GM23338 (cell line): ENCODE data around the gene SLC2A5. TPM values are rescaled to one million over a fixed set of nuclear protein-coding genes. Genes with fewer than 3 reads are reported as not detected.

Source experiments
- ATAC-seq: fragments of 200-7000 bp; cut with Tn5 transposase; 3 replicates; pipeline ENCODE4 v1.9.1; 2020
- DNase-seq: peaks from one replicate; pipeline ENCODE4 v3.0.0-alpha.2; 2015; ENCODE audit warnings: low spot score
- H2AFZ ChIP-seq: fragments of 200-600 bp; sonication (generic); 2 replicates; pipeline ENCODE4 v1.8.0; 2016; ENCODE audit warnings: antibody characterized with exemption, mild to moderate bottlenecking, moderate library complexity
- H3F3A ChIP-seq: fragments of 200-600 bp; sonication (generic); replicated peaks from 2 replicates; pipeline ENCODE4 v1.8.0; 2017; ENCODE audit warnings: antibody characterized with exemption, mixed run types, low read depth
- H3K27ac ChIP-seq: fragments of 200-600 bp; sonication (generic); 2 replicates; pipeline ENCODE4 v1.6.1; 2016; ENCODE audit warnings: low read depth
- H3K27me3 ChIP-seq: fragments of 200-600 bp; sonication (generic); 2 replicates; pipeline ENCODE4 v1.8.0; 2016; ENCODE audit warnings: mild to moderate bottlenecking, mixed run types, moderate library complexity; ENCODE audit not compliant: insufficient read depth
- H3K36me3 ChIP-seq: fragments of 200-600 bp; sonication (generic); 2 replicates; pipeline ENCODE4 v1.8.0; 2016; ENCODE audit warnings: mild to moderate bottlenecking; ENCODE audit not compliant: insufficient read depth
- H3K4me1 ChIP-seq: fragments of 200-600 bp; sonication (generic); 2 replicates; pipeline ENCODE4 v1.8.0; 2016; ENCODE audit warnings: mild to moderate bottlenecking, moderate library complexity; ENCODE audit not compliant: insufficient read depth
- H3K4me2 ChIP-seq: fragments of 200-600 bp; sonication (generic); 2 replicates; pipeline ENCODE4 v1.7.1; 2017; ENCODE audit warnings: mixed run types
- H3K4me3 ChIP-seq: fragments of 200-600 bp; sonication (generic); 2 replicates; pipeline ENCODE4 v1.6.1; 2016; ENCODE audit warnings: mixed run types
- H3K79me2 ChIP-seq: fragments of 200-600 bp; sonication (generic); replicated peaks from 2 replicates; pipeline ENCODE4 v1.8.0; 2017; ENCODE audit warnings: mild to moderate bottlenecking; ENCODE audit not compliant: insufficient read depth
- H3K9me2 ChIP-seq: fragments of 200-600 bp; sonication (generic); 2 replicates; pipeline ENCODE4 v1.8.0; 2017; ENCODE audit not compliant: insufficient read depth
- H4K20me1 ChIP-seq: fragments of 200-600 bp; sonication (generic); replicated peaks from 2 replicates; pipeline ENCODE4 v1.8.0; 2017; ENCODE audit warnings: mild to moderate bottlenecking; ENCODE audit not compliant: insufficient read depth
- H3K27ac Mint-ChIP-seq: 2 replicates; pipeline ENCODE4 v1.8.0; 2020; ENCODE audit warnings: inconsistent platforms, mild to moderate bottlenecking, moderate library complexity, mixed read lengths
- H3K27me3 Mint-ChIP-seq: 3 replicates; pipeline ENCODE4 v1.8.0; 2022; ENCODE audit warnings: low read depth, mild to moderate bottlenecking, moderate library complexity, mixed read lengths, inconsistent platforms; ENCODE audit not compliant: insufficient read depth, poor library complexity
- H3K36me3 Mint-ChIP-seq: 3 replicates; pipeline ENCODE4 v1.8.0; 2021; ENCODE audit warnings: low read depth, mild to moderate bottlenecking, inconsistent platforms, moderate library complexity, mixed read lengths
- H3K4me1 Mint-ChIP-seq: 3 replicates; pipeline ENCODE4 v1.8.0; 2020; ENCODE audit warnings: mild to moderate bottlenecking, inconsistent platforms, mixed read lengths
- H3K4me3 Mint-ChIP-seq: 3 replicates; pipeline ENCODE4 v1.8.0; 2021; ENCODE audit warnings: moderate library complexity, mild to moderate bottlenecking, inconsistent platforms, mixed read lengths
- H3K9me3 Mint-ChIP-seq: 3 replicates; pipeline ENCODE4 v1.8.0; 2020; ENCODE audit warnings: moderate library complexity, mild to moderate bottlenecking, inconsistent platforms, mixed read lengths
- CREB1 ChIP-seq: fragments of 250-450 bp; sonication (Bioruptor Pico); IDR thresholded peaks from 2 replicates; pipeline ENCODE4 v1.5.0; 2020; ENCODE audit warnings: low read depth, mild to moderate bottlenecking, moderate library complexity
- EZH2 ChIP-seq: fragments of 200-600 bp; sonication (generic); IDR thresholded peaks from one replicate; pipeline ENCODE4 v1.8.0; 2017; ENCODE audit warnings: antibody characterized with exemption, mild to moderate bottlenecking, low read depth; ENCODE audit not compliant: unreplicated experiment
- EZH2phosphoT487 ChIP-seq: fragments of 200-600 bp; sonication (generic); IDR thresholded peaks from one replicate; pipeline ENCODE4 v1.8.1; 2018; ENCODE audit warnings: antibody characterized with exemption; ENCODE audit not compliant: unreplicated experiment
- JUNB ChIP-seq: IDR thresholded peaks from one replicate; pipeline ENCODE4 v1.6.1; 2016; ENCODE audit warnings: antibody characterized with exemption; ENCODE audit not compliant: unreplicated experiment
- NANOG ChIP-seq: IDR thresholded peaks from 2 replicates; pipeline ENCODE4 v1.6.1; 2016; ENCODE audit warnings: antibody characterized with exemption, borderline replicate concordance
- POLR2AphosphoS5 ChIP-seq: IDR thresholded peaks from 2 replicates; pipeline ENCODE4 v1.6.1; 2016; ENCODE audit warnings: antibody characterized with exemption, low read depth
- STAT1 ChIP-seq: IDR thresholded peaks from one replicate; pipeline ENCODE4 v1.6.1; 2016; ENCODE audit warnings: antibody characterized with exemption; ENCODE audit not compliant: unreplicated experiment
- ZNF114 ChIP-seq: fragments of 250-450 bp; sonication (Bioruptor Pico); IDR thresholded peaks from 2 replicates; pipeline ENCODE4 v1.5.0; 2020; ENCODE audit warnings: mild to moderate bottlenecking, moderate library complexity
- ZNF331 ChIP-seq: fragments of 250-450 bp; sonication (Bioruptor Pico); IDR thresholded peaks from 2 replicates; pipeline ENCODE4 v1.5.0; 2020; ENCODE audit warnings: low read depth, mild to moderate bottlenecking, moderate library complexity
- polyA plus RNA-seq: library from polyadenylated mRNA; unstranded; fragments of >200 nt; fragmentation: Nextera tagmentation; extraction: Ambion mirVana; gene quantifications from 2 replicates; pipeline ENCODE4 v1.2.1, GENCODE V29; 2016
- total RNA-seq: library from RNA; depleted of rRNA; stranded (reverse); fragments of >200 nt; shearing (Covaris generic); gene quantifications from 2 replicates; pipeline ENCODE4 v1.2.3, GENCODE V29; 2014
- TF ChIP-seq, protein P1 (sequence below): fragments of 250-450 bp; sonication (Bioruptor Pico); IDR thresholded peaks from 2 replicates; pipeline ENCODE4 v1.5.0; 2020; ENCODE audit warnings: mild to moderate bottlenecking, moderate library complexity
- TF ChIP-seq, protein P2 (sequence below), 2 experiments: fragments of 200-600 bp in 1 of 2; sonication (generic) in 1 of 2; conservative IDR thresholded peaks; 2 replicates each; pipeline versions ENCODE4 v1.5.1 to v1.6.1; 2016 to 2017; ENCODE audit warnings: antibody characterized with exemption in 2 of 2, low read depth in 2 of 2, mild to moderate bottlenecking in 2 of 2, moderate library complexity in 1 of 2
- TF ChIP-seq, protein P3 (sequence below): IDR thresholded peaks from 2 replicates; pipeline ENCODE4 v1.6.1; 2016; ENCODE audit warnings: antibody characterized with exemption
- TF ChIP-seq, protein P4 (sequence below): IDR thresholded peaks from one replicate; pipeline ENCODE4 v1.6.1; 2018; ENCODE audit warnings: antibody characterized with exemption; ENCODE audit not compliant: unreplicated experiment

The SLC2A5 gene
- total and polyA plus RNA-seq, 2 experiments from 2014 or later = 0.03 TPM; not detected in 1

DNA sequence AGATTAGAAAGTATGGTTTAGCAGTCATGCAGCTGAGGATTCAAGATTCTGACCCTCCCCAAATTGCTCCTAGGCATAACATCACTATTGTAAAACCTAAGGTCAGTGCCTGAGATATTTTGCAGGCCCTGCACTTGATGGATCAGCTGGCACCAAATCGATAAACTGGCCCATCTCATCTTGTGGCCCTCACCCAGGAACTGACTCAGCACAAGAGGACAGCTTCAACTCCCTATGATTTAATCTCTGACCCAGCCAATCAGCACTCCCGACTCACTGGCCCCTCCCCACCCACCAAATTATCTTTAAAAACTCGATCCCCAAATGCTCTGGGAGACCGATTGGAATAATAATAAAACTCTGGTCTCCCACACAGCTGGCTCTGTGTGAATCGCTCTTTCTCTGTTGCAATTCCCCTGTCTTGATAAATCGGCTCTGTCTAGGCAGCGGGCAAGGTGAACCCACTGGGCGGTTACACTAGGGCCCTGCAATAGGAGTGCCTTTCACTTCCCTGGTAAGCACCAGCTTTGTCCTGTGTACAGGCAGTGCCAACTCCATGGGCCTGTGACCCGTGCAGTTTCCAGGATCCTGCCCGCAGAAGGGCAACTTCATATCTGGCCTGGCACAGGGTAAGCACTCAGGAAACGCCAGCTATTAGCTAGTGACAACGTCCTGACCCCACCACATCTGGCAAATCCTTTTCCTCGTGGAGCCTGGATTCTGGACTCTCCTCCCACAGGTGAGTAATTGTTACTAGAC lies 28.7 kb upstream of the SLC2A5 start:
- H3F3A ChIP-seq = no peaks in the 10 kb centered on the region
- H3K27ac Mint-ChIP-seq = no peak overlapping the region
- TF ChIP-seq, protein P1, sequence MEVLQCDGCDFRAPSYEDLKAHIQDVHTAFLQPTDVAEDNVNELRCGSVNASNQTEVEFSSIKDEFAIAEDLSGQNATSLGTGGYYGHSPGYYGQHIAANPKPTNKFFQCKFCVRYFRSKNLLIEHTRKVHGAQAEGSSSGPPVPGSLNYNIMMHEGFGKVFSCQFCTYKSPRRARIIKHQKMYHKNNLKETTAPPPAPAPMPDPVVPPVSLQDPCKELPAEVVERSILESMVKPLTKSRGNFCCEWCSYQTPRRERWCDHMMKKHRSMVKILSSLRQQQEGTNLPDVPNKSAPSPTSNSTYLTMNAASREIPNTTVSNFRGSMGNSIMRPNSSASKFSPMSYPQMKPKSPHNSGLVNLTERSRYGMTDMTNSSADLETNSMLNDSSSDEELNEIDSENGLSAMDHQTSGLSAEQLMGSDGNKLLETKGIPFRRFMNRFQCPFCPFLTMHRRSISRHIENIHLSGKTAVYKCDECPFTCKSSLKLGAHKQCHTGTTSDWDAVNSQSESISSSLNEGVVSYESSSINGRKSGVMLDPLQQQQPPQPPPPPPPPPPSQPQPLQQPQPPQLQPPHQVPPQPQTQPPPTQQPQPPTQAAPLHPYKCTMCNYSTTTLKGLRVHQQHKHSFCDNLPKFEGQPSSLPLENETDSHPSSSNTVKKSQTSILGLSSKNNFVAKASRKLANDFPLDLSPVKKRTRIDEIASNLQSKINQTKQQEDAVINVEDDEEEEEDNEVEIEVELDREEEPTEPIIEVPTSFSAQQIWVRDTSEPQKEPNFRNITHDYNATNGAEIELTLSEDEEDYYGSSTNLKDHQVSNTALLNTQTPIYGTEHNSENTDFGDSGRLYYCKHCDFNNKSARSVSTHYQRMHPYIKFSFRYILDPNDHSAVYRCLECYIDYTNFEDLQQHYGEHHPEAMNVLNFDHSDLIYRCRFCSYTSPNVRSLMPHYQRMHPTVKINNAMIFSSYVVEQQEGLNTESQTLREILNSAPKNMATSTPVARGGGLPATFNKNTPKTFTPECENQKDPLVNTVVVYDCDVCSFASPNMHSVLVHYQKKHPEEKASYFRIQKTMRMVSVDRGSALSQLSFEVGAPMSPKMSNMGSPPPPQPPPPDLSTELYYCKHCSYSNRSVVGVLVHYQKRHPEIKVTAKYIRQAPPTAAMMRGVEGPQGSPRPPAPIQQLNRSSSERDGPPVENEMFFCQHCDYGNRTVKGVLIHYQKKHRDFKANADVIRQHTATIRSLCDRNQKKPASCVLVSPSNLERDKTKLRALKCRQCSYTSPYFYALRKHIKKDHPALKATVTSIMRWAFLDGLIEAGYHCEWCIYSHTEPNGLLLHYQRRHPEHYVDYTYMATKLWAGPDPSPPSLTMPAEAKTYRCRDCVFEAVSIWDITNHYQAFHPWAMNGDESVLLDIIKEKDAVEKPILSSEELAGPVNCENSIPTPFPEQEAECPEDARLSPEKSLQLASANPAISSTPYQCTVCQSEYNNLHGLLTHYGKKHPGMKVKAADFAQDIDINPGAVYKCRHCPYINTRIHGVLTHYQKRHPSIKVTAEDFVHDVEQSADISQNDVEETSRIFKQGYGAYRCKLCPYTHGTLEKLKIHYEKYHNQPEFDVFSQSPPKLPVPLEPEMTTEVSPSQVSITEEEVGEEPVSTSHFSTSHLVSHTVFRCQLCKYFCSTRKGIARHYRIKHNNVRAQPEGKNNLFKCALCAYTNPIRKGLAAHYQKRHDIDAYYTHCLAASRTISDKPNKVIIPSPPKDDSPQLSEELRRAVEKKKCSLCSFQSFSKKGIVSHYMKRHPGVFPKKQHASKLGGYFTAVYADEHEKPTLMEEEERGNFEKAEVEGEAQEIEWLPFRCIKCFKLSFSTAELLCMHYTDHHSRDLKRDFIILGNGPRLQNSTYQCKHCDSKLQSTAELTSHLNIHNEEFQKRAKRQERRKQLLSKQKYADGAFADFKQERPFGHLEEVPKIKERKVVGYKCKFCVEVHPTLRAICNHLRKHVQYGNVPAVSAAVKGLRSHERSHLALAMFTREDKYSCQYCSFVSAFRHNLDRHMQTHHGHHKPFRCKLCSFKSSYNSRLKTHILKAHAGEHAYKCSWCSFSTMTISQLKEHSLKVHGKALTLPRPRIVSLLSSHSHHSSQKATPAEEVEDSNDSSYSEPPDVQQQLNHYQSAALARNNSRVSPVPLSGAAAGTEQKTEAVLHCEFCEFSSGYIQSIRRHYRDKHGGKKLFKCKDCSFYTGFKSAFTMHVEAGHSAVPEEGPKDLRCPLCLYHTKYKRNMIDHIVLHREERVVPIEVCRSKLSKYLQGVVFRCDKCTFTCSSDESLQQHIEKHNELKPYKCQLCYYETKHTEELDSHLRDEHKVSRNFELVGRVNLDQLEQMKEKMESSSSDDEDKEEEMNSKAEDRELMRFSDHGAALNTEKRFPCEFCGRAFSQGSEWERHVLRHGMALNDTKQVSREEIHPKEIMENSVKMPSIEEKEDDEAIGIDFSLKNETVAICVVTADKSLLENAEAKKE = no peak
- TF ChIP-seq CREB1 (CRISPR knock-in tag) (no peak), EZH2phosphoT487 (no peak), NANOG (no peak), ZNF331 (CRISPR knock-in tag) (no peak), ZNF114 (no peak), JUNB (no peak), STAT1 (no peak), EZH2 (no peak), POLR2AphosphoS5 (no peak)
- TF ChIP-seq, protein P2, sequence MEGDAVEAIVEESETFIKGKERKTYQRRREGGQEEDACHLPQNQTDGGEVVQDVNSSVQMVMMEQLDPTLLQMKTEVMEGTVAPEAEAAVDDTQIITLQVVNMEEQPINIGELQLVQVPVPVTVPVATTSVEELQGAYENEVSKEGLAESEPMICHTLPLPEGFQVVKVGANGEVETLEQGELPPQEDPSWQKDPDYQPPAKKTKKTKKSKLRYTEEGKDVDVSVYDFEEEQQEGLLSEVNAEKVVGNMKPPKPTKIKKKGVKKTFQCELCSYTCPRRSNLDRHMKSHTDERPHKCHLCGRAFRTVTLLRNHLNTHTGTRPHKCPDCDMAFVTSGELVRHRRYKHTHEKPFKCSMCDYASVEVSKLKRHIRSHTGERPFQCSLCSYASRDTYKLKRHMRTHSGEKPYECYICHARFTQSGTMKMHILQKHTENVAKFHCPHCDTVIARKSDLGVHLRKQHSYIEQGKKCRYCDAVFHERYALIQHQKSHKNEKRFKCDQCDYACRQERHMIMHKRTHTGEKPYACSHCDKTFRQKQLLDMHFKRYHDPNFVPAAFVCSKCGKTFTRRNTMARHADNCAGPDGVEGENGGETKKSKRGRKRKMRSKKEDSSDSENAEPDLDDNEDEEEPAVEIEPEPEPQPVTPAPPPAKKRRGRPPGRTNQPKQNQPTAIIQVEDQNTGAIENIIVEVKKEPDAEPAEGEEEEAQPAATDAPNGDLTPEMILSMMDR (conservative IDR thresholded peaks at IDR 0.05; ENCODE audit: low read depth in 2 of 2) = no peak
- TF ChIP-seq, protein P3, sequence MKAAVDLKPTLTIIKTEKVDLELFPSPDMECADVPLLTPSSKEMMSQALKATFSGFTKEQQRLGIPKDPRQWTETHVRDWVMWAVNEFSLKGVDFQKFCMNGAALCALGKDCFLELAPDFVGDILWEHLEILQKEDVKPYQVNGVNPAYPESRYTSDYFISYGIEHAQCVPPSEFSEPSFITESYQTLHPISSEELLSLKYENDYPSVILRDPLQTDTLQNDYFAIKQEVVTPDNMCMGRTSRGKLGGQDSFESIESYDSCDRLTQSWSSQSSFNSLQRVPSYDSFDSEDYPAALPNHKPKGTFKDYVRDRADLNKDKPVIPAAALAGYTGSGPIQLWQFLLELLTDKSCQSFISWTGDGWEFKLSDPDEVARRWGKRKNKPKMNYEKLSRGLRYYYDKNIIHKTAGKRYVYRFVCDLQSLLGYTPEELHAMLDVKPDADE = no peak
- TF ChIP-seq, protein P4, sequence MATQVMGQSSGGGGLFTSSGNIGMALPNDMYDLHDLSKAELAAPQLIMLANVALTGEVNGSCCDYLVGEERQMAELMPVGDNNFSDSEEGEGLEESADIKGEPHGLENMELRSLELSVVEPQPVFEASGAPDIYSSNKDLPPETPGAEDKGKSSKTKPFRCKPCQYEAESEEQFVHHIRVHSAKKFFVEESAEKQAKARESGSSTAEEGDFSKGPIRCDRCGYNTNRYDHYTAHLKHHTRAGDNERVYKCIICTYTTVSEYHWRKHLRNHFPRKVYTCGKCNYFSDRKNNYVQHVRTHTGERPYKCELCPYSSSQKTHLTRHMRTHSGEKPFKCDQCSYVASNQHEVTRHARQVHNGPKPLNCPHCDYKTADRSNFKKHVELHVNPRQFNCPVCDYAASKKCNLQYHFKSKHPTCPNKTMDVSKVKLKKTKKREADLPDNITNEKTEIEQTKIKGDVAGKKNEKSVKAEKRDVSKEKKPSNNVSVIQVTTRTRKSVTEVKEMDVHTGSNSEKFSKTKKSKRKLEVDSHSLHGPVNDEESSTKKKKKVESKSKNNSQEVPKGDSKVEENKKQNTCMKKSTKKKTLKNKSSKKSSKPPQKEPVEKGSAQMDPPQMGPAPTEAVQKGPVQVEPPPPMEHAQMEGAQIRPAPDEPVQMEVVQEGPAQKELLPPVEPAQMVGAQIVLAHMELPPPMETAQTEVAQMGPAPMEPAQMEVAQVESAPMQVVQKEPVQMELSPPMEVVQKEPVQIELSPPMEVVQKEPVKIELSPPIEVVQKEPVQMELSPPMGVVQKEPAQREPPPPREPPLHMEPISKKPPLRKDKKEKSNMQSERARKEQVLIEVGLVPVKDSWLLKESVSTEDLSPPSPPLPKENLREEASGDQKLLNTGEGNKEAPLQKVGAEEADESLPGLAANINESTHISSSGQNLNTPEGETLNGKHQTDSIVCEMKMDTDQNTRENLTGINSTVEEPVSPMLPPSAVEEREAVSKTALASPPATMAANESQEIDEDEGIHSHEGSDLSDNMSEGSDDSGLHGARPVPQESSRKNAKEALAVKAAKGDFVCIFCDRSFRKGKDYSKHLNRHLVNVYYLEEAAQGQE = no peak
- no peaks in the 10 kb centered on the region for H3K79me2 ChIP-seq
- peaks cover 8% of the 10 kb centered on the region; the same call in 1 of the 2 replicates for H3K36me3 ChIP-seq
- H3K27me3 Mint-ChIP-seq = peaks cover 2% of the 10 kb centered on the region
- peaks cover 23% of the 10 kb centered on the region for H3K36me3 Mint-ChIP-seq
- H3K4me3 ChIP-seq = no peak overlapping the region
- no peak overlapping the region for H2AFZ ChIP-seq
- no peak for ATAC-seq
- peaks cover 35% of the 10 kb centered on the region for H3K9me3 Mint-ChIP-seq
- no peak for DNase-seq
- H3K27ac ChIP-seq = no peak overlapping the region
- no peak overlapping the region for H3K4me2 ChIP-seq
- 0 out of 2 replicates have a peak, but pooled peaks cover 4% of the 10 kb centered on the region for H3K9me2 ChIP-seq
- no peak overlapping the region for H3K4me3 Mint-ChIP-seq
- no peaks in the 10 kb centered on the region for H4K20me1 ChIP-seq
- H3K4me1 Mint-ChIP-seq = peaks cover 6% of the 10 kb centered on the region; the same call in 2 of the 3 replicates
- peaks cover 4% of the 10 kb centered on the region; the same call in 1 of the 2 replicates for H3K4me1 ChIP-seq
- no peaks in the 10 kb centered on the region for H3K27me3 ChIP-seq
